GM12878 (cell line): ENCODE results near the gene DOCK1. TPM values are rescaled to one million over a fixed set of nuclear protein-coding genes. Genes with fewer than 3 reads are reported as not detected.

Experiments
- ATAC-seq: fragments of 200-7000 bp; cut with Tn5 transposase; 3 replicates; pipeline ENCODE4 v1.9.1; 2020; ENCODE audit warnings: mild to moderate bottlenecking, moderate library complexity
- BruUV-seq: library from RNA; stranded (reverse); fragments of 400-500 nt; replicated peaks from 2 replicates; lab custom pipeline; 2021; lab: Mats Ljungman, UMichigan
- CTCF ChIA-PET: fragments of 300-600 bp; sonication (Branson Sonifier 250); formaldehyde crosslinking; extraction: SDS; loops from one replicate; lab custom pipeline; 2021; ENCODE audit warnings: inconsistent platforms; lab: Yijun Ruan, JAX
- POLR2A ChIA-PET: fragments of 350-600 bp; formaldehyde crosslinking; extraction: SDS; loops from one replicate; lab custom pipeline; 2021; ENCODE audit warnings: inconsistent platforms; lab: Charles Lee
- RAD21 ChIA-PET: fragments of 300-600 bp; sonication (Branson Sonifier 250); formaldehyde crosslinking; loops from one replicate; lab custom pipeline; 2023; ENCODE audit warnings: antibody characterized with exemption; ENCODE audit not compliant: unreplicated experiment; lab: Charles Lee
- SMC1A ChIA-PET: fragments of 300-600 bp; sonication (Branson Sonifier 250); formaldehyde crosslinking; loops from one replicate; lab custom pipeline; 2023; ENCODE audit not compliant: unreplicated experiment, uncharacterized antibody; lab: Charles Lee
- DNase-seq: peaks from one replicate; pipeline ENCODE4 v3.0.0-alpha.2; 2011; ENCODE audit warnings: low read depth, low spot score
- FAIRE-seq: peaks from 3 replicates; lab custom pipeline; 2011; peaks lifted over from hg19 to GRCh38; lab: Jason Lieb, UNC
- H2AFZ ChIP-seq: 2 replicates; pipeline ENCODE4 v1.6.0; 2011; ENCODE audit warnings: low read depth, low read length, control low read depth; ENCODE audit not compliant: control insufficient read depth
- H3K27ac ChIP-seq: 2 replicates; pipeline ENCODE4 v1.5.1; 2011; ENCODE audit warnings: control low read depth; ENCODE audit not compliant: control insufficient read depth, insufficient read depth
- H3K27me3 ChIP-seq, 2 experiments: replicated peaks in 1 of 2; 2 replicates each; pipeline versions ENCODE4 v1.6.0 to v1.6.1; 2011; ENCODE audit warnings: low read length in 1 of 2; ENCODE audit not compliant: control insufficient read depth in 2 of 2, insufficient read depth in 2 of 2
- H3K36me3 ChIP-seq, 2 experiments: 2 replicates each; pipeline ENCODE4 v1.5.1; 2011; ENCODE audit warnings: low read length in 1 of 2; ENCODE audit not compliant: control insufficient read depth in 2 of 2, insufficient read depth in 2 of 2
- H3K4me1 ChIP-seq: 2 replicates; pipeline ENCODE4 v1.6.1; 2011; ENCODE audit warnings: mild to moderate bottlenecking, low read length, moderate library complexity, mixed read lengths; ENCODE audit not compliant: control insufficient read depth, insufficient read depth
- H3K4me2 ChIP-seq: 2 replicates; pipeline ENCODE4 v1.6.0; 2011; ENCODE audit warnings: control low read depth; ENCODE audit not compliant: control insufficient read depth, insufficient read depth
- H3K4me3 ChIP-seq: fragments of 200-600 bp; sonication (generic); 2 replicates; pipeline ENCODE4 v1.5.1; 2016
- H3K79me2 ChIP-seq: 2 replicates; pipeline ENCODE4 v1.6.0; 2011; ENCODE audit warnings: low read length; ENCODE audit not compliant: control insufficient read depth, insufficient read depth
- H3K9ac ChIP-seq: 2 replicates; pipeline ENCODE4 v1.8.0; 2011; ENCODE audit warnings: low read length, control low read depth, mixed read lengths; ENCODE audit not compliant: control insufficient read depth, insufficient read depth
- H3K9me3 ChIP-seq: replicated peaks from 3 replicates; pipeline ENCODE4 v1.5.1; 2011; ENCODE audit warnings: mild to moderate bottlenecking, low read length; ENCODE audit not compliant: control insufficient read depth, insufficient read depth
- H4K20me1 ChIP-seq: 2 replicates; pipeline ENCODE4 v1.6.0; 2011; ENCODE audit not compliant: control insufficient read depth, insufficient read depth
- CHD1 ChIP-seq: IDR thresholded peaks from 2 replicates; pipeline ENCODE4 v1.6.1; 2012; ENCODE audit warnings: low read depth, low read length, improper control_type of control experiment
- CREB1 ChIP-seq: IDR thresholded peaks from 2 replicates; pipeline ENCODE4 v1.6.1; 2012; ENCODE audit warnings: low read depth, mild to moderate bottlenecking, inconsistent platforms
- DPF2 ChIP-seq: fragments of 450-650 bp; IDR thresholded peaks from 2 replicates; pipeline ENCODE4 v1.6.1; 2017; ENCODE audit warnings: mild to moderate bottlenecking
- EED ChIP-seq: sonication (generic); IDR thresholded peaks from 2 replicates; pipeline ENCODE4 v1.6.1; 2016; ENCODE audit warnings: antibody characterized with exemption, low read depth
- FOXK2 ChIP-seq: fragments of 450-650 bp; IDR thresholded peaks from 2 replicates; pipeline ENCODE4 v1.6.1; 2017; ENCODE audit warnings: mild to moderate bottlenecking, moderate library complexity
- MTA3 ChIP-seq: IDR thresholded peaks from 2 replicates; pipeline ENCODE4 v1.6.1; 2012; ENCODE audit warnings: low read length, inconsistent platforms, borderline replicate concordance
- NFYB ChIP-seq: IDR thresholded peaks from 2 replicates; pipeline ENCODE4 v1.6.1; 2011; ENCODE audit warnings: low read depth, mild to moderate bottlenecking, low read length, improper control_type of control experiment, moderate library complexity; ENCODE audit not compliant: insufficient read depth
- NR2C2 ChIP-seq: IDR thresholded peaks from 2 replicates; pipeline ENCODE4 v1.6.1; 2011; ENCODE audit warnings: borderline replicate concordance, low read depth; ENCODE audit not compliant: control insufficient read depth, insufficient read length
- POLR2A ChIP-seq: IDR thresholded peaks from 2 replicates; pipeline ENCODE4 v1.6.1; 2011; ENCODE audit warnings: low read depth, mild to moderate bottlenecking, low read length
- RBBP5 ChIP-seq: fragments of 200-600 bp; sonication (generic); conservative IDR thresholded peaks from 2 replicates; pipeline ENCODE4 v1.6.1; 2016
- SIN3A ChIP-seq: IDR thresholded peaks from 2 replicates; pipeline ENCODE4 v1.6.1; 2012; ENCODE audit warnings: low read depth, low read length, improper control_type of control experiment
- SMAD5 ChIP-seq: IDR thresholded peaks from 2 replicates; pipeline ENCODE4 v1.6.1; 2016; ENCODE audit warnings: antibody characterized with exemption, low read depth
- SMARCA5 ChIP-seq: fragments of 450-650 bp; IDR thresholded peaks from 2 replicates; pipeline ENCODE4 v1.6.1; 2017; ENCODE audit warnings: mild to moderate bottlenecking
- SREBF2 ChIP-seq: IDR thresholded peaks from 2 replicates; pipeline ENCODE4 v1.6.1; 2012; ENCODE audit warnings: mild to moderate bottlenecking, low read length
- ZNF384 ChIP-seq: IDR thresholded peaks from 2 replicates; pipeline ENCODE4 v1.6.1; 2012; ENCODE audit warnings: low read depth, mild to moderate bottlenecking, low read length, improper control_type of control experiment, borderline replicate concordance
- WGBS: methylation state at CpG from one replicate; pipeline ENCODE4 v1.1.6; 2016; ENCODE audit warnings: low lambda C conversion rate; ENCODE audit not compliant: insufficient replicate concordance, insufficient coverage; ENCODE audit errors: missing lambda C conversion rate; 5-methylcytosine and 5-hydroxymethylcytosine counted together
- in situ Hi-C: fragments of 300-500 bp; cut with MboI; formaldehyde crosslinking; loops from 9 replicates; pipeline ENCODE4 v1.14.3; 2018; ENCODE audit warnings: mixed read lengths
- intact Hi-C: fragments of 100-400 bp; cut with micrococcal nuclease; formaldehyde crosslinking; loops from one replicate; pipeline ENCODE4 v1.14.2; 2022; ENCODE audit not compliant: unreplicated experiment
- polyA plus RNA-seq, 11 experiments: library from polyadenylated mRNA; depleted of rRNA in 4 of 11; unstranded in 6 of 11; stranded (reverse) in 5 of 11; fragments of >200 nt; fragmentation: Nextera tagmentation in 4 of 11; fragmentation: Illumina TruSeq in 1 of 11; extraction: Ambion mirVana in 4 of 11; extraction: Trizol in 1 of 11; gene quantifications; 1 replicate in 1 of 11; 2 replicates in 10 of 11; pipeline versions ENCODE4 v1.2.1 to v1.2.3, GENCODE V29; 2011 to 2016; ENCODE audit warnings: inconsistent platforms in 2 of 11, missing spikeins in 2 of 11, low read depth in 1 of 11
- total RNA-seq, 4 experiments: library from RNA; depleted of rRNA in 3 of 4; stranded (reverse); fragments of >200 nt in 3 of 4; fragmentation: Illumina TruSeq in 1 of 4; extraction: Trizol in 1 of 4; gene quantifications; 2 replicates each; pipeline versions ENCODE4 v1.2.1 to v1.2.3, GENCODE V29; 2013 to 2021
- TF ChIP-seq, protein P1 (sequence below): fragments of 150-350 bp; IDR thresholded peaks from 2 replicates; pipeline ENCODE4 v1.6.1; 2016; ENCODE audit warnings: low read depth, low read length
- TF ChIP-seq, protein P2 (sequence below): fragments of 450-650 bp; IDR thresholded peaks from 2 replicates; pipeline ENCODE4 v1.6.1; 2017; ENCODE audit warnings: mild to moderate bottlenecking, moderate library complexity
- TF ChIP-seq, protein P3 (sequence below): IDR thresholded peaks from 2 replicates; pipeline ENCODE4 v1.6.1; 2012; ENCODE audit warnings: low read depth, low read length, improper control_type of control experiment

The DOCK1 gene
- total and polyA plus RNA-seq, 10 of the 15 experiments (the other 5 are each of a cell fraction or from before 2014, with no cell fraction given): 0.05 to 0.18 TPM; not detected in 8

DNA sequence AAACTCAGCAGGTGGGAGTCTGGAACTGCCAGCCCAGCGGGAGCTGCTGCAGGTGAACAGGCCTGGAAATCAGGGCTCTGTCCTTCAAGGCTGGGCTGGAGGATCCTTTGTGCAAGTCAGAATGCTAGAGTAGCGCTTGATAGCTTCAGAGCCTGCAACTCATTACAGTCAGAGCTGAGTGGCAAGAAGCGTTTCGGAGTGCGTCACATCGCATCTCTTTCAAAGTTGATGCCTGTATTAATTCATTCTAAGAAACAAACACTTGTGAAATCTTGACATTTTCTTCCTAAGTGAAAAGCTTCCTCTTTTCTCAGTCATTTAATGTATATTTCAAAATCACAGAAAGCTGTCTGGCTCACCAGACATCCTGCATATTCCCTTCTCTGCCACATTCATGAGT, 522.7 kb downstream of the DOCK1 start (continued):
- TF ChIP-seq, protein P1, sequence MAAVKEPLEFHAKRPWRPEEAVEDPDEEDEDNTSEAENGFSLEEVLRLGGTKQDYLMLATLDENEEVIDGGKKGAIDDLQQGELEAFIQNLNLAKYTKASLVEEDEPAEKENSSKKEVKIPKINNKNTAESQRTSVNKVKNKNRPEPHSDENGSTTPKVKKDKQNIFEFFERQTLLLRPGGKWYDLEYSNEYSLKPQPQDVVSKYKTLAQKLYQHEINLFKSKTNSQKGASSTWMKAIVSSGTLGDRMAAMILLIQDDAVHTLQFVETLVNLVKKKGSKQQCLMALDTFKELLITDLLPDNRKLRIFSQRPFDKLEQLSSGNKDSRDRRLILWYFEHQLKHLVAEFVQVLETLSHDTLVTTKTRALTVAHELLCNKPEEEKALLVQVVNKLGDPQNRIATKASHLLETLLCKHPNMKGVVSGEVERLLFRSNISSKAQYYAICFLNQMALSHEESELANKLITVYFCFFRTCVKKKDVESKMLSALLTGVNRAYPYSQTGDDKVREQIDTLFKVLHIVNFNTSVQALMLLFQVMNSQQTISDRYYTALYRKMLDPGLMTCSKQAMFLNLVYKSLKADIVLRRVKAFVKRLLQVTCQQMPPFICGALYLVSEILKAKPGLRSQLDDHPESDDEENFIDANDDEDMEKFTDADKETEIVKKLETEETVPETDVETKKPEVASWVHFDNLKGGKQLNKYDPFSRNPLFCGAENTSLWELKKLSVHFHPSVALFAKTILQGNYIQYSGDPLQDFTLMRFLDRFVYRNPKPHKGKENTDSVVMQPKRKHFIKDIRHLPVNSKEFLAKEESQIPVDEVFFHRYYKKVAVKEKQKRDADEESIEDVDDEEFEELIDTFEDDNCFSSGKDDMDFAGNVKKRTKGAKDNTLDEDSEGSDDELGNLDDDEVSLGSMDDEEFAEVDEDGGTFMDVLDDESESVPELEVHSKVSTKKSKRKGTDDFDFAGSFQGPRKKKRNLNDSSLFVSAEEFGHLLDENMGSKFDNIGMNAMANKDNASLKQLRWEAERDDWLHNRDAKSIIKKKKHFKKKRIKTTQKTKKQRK: no peak
- TF ChIP-seq POLR2A (no peak), ZNF384 (no peak), DPF2 (no peak), SREBF2 (no peak)
- TF ChIP-seq, all 136 proteins: peak for 0

DNA sequence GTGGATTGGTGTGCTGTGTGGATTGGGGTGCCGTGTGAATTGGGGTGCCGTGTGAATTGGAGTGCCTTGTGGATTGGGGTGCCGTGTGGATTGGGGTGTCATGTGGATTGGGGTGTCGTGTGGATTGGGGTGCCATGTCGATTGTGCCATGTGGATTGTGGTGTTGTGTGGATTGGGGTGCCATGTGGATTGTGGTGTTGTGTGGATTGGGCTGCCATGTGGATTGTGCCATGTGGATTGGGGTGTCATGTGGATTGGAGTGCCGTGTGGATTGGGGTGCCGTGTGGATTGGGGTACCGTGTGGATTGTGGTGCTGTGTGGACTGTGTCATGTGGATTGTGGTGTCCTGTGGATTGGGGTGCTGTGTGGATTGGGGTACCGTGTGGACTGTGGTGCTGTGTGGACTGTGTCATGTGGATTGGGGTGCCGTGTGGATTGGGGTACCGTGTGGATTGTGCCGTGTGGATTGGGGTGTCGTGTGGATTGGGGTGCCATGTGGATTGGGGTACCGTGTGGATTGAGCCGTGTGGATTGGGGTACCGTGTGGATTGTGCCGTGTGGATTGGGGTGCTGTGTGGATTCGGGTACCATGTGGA, 523.3 kb downstream of the DOCK1 start:
- H3K4me2 ChIP-seq: no peak overlapping the region
- ATAC-seq: no peak
- ChIA-PET RAD21 (no interaction called here), SMC1A (no interaction called here), CTCF (no interaction called here), POLR2A (no interaction called here)
- H4K20me1 ChIP-seq: no peaks in the 10 kb centered on the region
- WGBS: 28% methylated on average over 14 of the region's 18 CpGs
- no peaks in the 10 kb centered on the region for H3K79me2 ChIP-seq
- H3K4me3 ChIP-seq: no peak overlapping the region
- H3K9ac ChIP-seq: no peak overlapping the region
- no peaks in the 10 kb centered on the region; the same call in 2 of the 3 replicates for H3K9me3 ChIP-seq
- no peak overlapping the region for H2AFZ ChIP-seq
- no peak for FAIRE-seq
- no peak overlapping the region for H3K27ac ChIP-seq
- H3K36me3 ChIP-seq: no peaks in the 10 kb centered on the region
- in situ Hi-C loops: no loop called here
- no peaks in the 10 kb centered on the region for H3K4me1 ChIP-seq
- intact Hi-C loops: no loop called here
- no TSS peak for BruUV-seq
- no peaks in the 10 kb centered on the region for H3K27me3 ChIP-seq
- no peak for DNase-seq
- TF ChIP-seq CREB1: no peak
- TF ChIP-seq NFYB: no peak
- no peak for TF ChIP-seq SIN3A
- TF ChIP-seq, protein P2, sequence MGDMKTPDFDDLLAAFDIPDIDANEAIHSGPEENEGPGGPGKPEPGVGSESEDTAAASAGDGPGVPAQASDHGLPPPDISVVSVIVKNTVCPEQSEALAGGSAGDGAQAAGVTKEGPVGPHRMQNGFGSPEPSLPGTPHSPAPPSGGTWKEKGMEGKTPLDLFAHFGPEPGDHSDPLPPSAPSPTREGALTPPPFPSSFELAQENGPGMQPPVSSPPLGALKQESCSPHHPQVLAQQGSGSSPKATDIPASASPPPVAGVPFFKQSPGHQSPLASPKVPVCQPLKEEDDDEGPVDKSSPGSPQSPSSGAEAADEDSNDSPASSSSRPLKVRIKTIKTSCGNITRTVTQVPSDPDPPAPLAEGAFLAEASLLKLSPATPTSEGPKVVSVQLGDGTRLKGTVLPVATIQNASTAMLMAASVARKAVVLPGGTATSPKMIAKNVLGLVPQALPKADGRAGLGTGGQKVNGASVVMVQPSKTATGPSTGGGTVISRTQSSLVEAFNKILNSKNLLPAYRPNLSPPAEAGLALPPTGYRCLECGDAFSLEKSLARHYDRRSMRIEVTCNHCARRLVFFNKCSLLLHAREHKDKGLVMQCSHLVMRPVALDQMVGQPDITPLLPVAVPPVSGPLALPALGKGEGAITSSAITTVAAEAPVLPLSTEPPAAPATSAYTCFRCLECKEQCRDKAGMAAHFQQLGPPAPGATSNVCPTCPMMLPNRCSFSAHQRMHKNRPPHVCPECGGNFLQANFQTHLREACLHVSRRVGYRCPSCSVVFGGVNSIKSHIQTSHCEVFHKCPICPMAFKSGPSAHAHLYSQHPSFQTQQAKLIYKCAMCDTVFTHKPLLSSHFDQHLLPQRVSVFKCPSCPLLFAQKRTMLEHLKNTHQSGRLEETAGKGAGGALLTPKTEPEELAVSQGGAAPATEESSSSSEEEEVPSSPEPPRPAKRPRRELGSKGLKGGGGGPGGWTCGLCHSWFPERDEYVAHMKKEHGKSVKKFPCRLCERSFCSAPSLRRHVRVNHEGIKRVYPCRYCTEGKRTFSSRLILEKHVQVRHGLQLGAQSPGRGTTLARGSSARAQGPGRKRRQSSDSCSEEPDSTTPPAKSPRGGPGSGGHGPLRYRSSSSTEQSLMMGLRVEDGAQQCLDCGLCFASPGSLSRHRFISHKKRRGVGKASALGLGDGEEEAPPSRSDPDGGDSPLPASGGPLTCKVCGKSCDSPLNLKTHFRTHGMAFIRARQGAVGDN: no peak
- no peak for TF ChIP-seq RBBP5
- no peak for TF ChIP-seq CHD1
- TF ChIP-seq, protein P3, sequence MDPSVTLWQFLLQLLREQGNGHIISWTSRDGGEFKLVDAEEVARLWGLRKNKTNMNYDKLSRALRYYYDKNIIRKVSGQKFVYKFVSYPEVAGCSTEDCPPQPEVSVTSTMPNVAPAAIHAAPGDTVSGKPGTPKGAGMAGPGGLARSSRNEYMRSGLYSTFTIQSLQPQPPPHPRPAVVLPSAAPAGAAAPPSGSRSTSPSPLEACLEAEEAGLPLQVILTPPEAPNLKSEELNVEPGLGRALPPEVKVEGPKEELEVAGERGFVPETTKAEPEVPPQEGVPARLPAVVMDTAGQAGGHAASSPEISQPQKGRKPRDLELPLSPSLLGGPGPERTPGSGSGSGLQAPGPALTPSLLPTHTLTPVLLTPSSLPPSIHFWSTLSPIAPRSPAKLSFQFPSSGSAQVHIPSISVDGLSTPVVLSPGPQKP: no peak
- no peak for TF ChIP-seq NR2C2
- no peak for TF ChIP-seq SMAD5
- TF ChIP-seq SMARCA5: no peak
- no peak for TF ChIP-seq EED
- no peak for TF ChIP-seq MTA3
- no peak for TF ChIP-seq FOXK2
